Mammary epithelial cell (primary cell): ENCODE measurements around the gene HLCS.

ENCODE experiments used
- CTCF ChIP-seq, 2 donors: IDR thresholded peaks in 1 of 2; conservative IDR thresholded peaks in 1 of 2; 2 replicates each; pipeline ENCODE4 v1.5.1; 2011 to 2012; ENCODE audit warnings: inconsistent platforms in 2 of 2, low read length in 2 of 2, mild to moderate bottlenecking in 2 of 2, control low read depth in 1 of 2, low read depth in 1 of 2; ENCODE audit not compliant: insufficient read depth in 1 of 2; ENCODE audit errors: extremely low read depth in 1 of 2
- EZH2 ChIP-seq: IDR thresholded peaks from 2 replicates; pipeline ENCODE4 v1.6.1; 2012; ENCODE audit warnings: low read length, inconsistent platforms, borderline replicate concordance

GRCh38 chr21:36757196-36757595, 209.3 kb downstream of the HLCS start:
- TF ChIP-seq CTCF (conservative IDR thresholded peaks at IDR 0.05 in 1 of 2, IDR thresholded peaks at IDR 0.05 in 1 of 2; ENCODE audit: extremely low read depth in 1 of 2, insufficient read depth in 1 of 2, low read depth in 1 of 2, low read length in 2 of 2), result no peak
- TF ChIP-seq EZH2, result no peak
